Left ventricle myocardium inferior (tissue), 1 donor: Measurements from ENCODE around the gene KLHL29. TPM values are rescaled to one million over a fixed set of nuclear protein-coding genes. Genes with fewer than 3 reads are reported as not detected.
"Not testable (repeated sequence)": the region's sequence is repeated elsewhere in the genome, so short reads cannot be mapped to it uniquely, and the experiment has no call there.

ENCODE experiments used
- DNase-seq: peaks from one replicate; pipeline ENCODE4 v3.0.0-alpha.2; 2020
- H3K27ac ChIP-seq: fragments of 200-600 bp; replicated peaks from 2 replicates; pipeline ENCODE4 v1.8.0; 2021
- H3K27me3 ChIP-seq: fragments of 200-600 bp; 2 replicates; pipeline ENCODE4 v1.8.0; 2021; ENCODE audit warnings: low read depth
- H3K36me3 ChIP-seq: fragments of 200-600 bp; 2 replicates; pipeline ENCODE4 v1.8.0; 2021
- H3K4me1 ChIP-seq: fragments of 200-600 bp; 2 replicates; pipeline ENCODE4 v1.8.0; 2021
- H3K4me3 ChIP-seq: fragments of 200-600 bp; 2 replicates; pipeline ENCODE4 v1.8.0; 2021; ENCODE audit warnings: mild to moderate bottlenecking, moderate library complexity
- H3K9me3 ChIP-seq: fragments of 200-600 bp; replicated peaks from 2 replicates; pipeline ENCODE4 v1.8.0; 2021
- CTCF ChIP-seq: fragments of 200-600 bp; IDR thresholded peaks from 2 replicates; pipeline ENCODE4 v1.8.0; 2021; ENCODE audit warnings: antibody characterized with exemption, mild to moderate bottlenecking, borderline replicate concordance
- intact Hi-C: fragments of 100-400 bp; cut with micrococcal nuclease; formaldehyde crosslinking; loops from one replicate; pipeline ENCODE4 v1.11.0; 2022
- total RNA-seq: library from RNA; stranded (reverse); fragmentation: NEBNext Ultra II Directional; extraction: Animal tissue kit (Norgen Biotek cat#: 25700); gene quantifications from one replicate; pipeline ENCODE4 v1.2.1, GENCODE V29; 2021
- donor health status: DM: no; HTN: yes; CAD: no; lungs with severe emphysema.

KLHL29 gene
- total RNA-seq, 1 donor from 2014 or later = 1.1 TPM

DNA sequence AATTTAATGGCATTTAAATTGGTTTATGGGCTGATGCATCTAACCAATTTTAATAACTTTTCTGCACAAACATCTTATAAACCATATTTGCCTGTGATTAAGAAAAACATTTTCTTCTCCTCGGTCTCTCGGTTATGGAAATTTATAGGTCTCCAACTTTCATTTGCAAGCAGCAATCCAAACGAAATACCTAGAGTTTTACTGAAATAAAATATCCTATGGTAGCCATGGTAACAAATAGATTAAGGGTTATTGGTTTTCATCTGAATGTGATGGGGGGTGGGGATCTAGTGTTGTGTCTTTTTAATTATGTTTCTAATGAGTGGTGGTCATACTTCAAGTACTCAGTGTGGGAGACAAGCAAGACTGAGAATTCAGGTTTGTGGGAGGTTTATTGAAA is 2.9 kb downstream of the KLHL29 start:
- H3K27me3 ChIP-seq = peaks cover 95% of the 10 kb centered on the region
- no peak overlapping the region for H3K27ac ChIP-seq
- DNase-seq = no peak
- no peak for TF ChIP-seq CTCF
- H3K36me3 ChIP-seq = no peaks in the 10 kb centered on the region
- no peaks in the 10 kb centered on the region for H3K9me3 ChIP-seq
- peaks cover 19% of the 10 kb centered on the region for H3K4me1 ChIP-seq
- no peak overlapping the region for H3K4me3 ChIP-seq
- intact Hi-C loops = no loop called here

DNA sequence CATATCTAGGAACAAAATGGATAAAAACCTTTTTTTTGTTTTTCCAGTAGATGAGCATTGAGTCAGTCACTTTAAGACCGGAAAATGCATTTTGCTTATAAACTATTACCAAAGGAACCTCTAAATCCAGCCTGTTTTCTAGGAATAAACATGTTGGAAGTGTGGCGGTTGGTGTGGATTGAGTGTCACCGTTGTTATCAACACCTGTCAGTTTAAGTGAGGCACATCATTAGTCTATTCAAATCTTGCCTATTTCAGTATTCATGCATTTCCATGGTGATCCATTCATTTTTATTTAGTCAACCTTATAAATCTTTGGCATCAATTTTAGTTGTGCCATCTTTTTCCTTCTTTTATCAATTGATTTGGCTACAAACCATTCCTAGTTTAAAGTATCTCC is 3.3 kb downstream of the KLHL29 start:
- intact Hi-C loops = no loop called here
- Histone ChIP-seq H3K4me1 (peaks cover 19% of the 10 kb centered on the region), H3K27me3 (peaks cover 95% of the 10 kb centered on the region), H3K27ac (no peak overlapping the region), H3K36me3 (no peaks in the 10 kb centered on the region), H3K9me3 (no peaks in the 10 kb centered on the region), H3K4me3 (no peak overlapping the region)
- no peak for TF ChIP-seq CTCF
- no peak for DNase-seq

GRCh38 chr2:23388756-23389514 is 4.0 kb downstream of the KLHL29 start:
- Histone ChIP-seq H3K4me1 (peaks cover 19% of the 10 kb centered on the region), H3K27ac (no peak overlapping the region), H3K9me3 (no peaks in the 10 kb centered on the region), H3K36me3 (no peaks in the 10 kb centered on the region), H3K27me3 (peaks cover 95% of the 10 kb centered on the region), H3K4me3 (no peak overlapping the region)
- intact Hi-C loops = no loop called here
- TF ChIP-seq CTCF = no peak
- DNase-seq = no peak

DNA sequence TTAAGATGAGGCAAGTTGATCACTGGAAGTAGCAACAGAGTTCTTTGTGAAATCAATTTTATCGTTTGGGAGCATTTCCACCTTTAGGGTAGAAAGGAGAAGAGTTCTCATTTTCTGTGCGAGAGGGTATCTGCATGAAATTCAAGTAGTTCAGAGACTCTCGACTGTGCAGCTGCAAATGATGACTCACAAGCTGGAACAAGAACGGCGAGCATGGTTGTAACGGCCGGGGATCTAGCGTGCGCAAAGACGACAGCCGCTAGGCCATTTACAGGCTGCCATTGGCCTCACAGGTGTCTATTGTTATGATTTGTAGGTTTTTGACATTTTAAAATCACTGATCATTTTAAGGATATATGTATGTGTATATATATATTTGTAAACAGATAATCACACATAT is 5.2 kb downstream of the KLHL29 start:
- intact Hi-C loops = no loop called here
- no peak for TF ChIP-seq CTCF
- no peak for DNase-seq
- peaks cover 19% of the 10 kb centered on the region for H3K4me1 ChIP-seq
- H3K4me3 ChIP-seq = no peak overlapping the region
- no peaks in the 10 kb centered on the region for H3K9me3 ChIP-seq
- peaks cover 99% of the 10 kb centered on the region for H3K27me3 ChIP-seq
- H3K36me3 ChIP-seq = no peaks in the 10 kb centered on the region
- no peak overlapping the region for H3K27ac ChIP-seq

- H3K27ac ChIP-seq, intact Hi-C loops, H3K36me3 ChIP-seq, H3K4me3 ChIP-seq, H3K4me1 ChIP-seq, DNase-seq, H3K9me3 ChIP-seq: not testable (repeated sequence)
- H3K27me3 ChIP-seq = peaks cover 100% of the 10 kb centered on the region
These were observed 6.3 kb downstream of the KLHL29 start for GRCh38 chr2:23391237-23391736.

DNA sequence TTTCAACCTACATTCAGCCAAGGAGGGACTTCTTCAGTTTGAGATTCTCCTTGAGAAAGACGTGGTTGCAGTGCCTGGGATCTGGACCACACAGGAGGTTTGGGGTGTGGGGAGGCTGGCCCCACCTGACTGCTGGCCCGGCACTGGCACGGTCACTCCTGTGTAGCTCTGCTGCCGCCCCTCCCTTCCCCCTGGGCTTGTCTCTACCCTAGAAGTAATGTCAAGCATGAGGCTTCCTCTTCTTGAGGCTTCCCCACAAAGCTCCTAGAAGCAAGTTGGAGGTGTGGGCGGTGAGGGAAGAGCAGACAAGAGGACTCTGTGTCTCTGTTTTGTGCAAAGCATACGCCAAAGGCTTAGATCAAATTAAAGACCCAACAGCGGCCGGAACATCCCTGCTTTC is 8.7 kb downstream of the KLHL29 start:
- Histone ChIP-seq H3K27ac (no peak overlapping the region), H3K9me3 (no peaks in the 10 kb centered on the region), H3K4me1 (no peaks in the 10 kb centered on the region), H3K4me3 (no peak overlapping the region), H3K36me3 (no peaks in the 10 kb centered on the region), H3K27me3 (peaks cover 89% of the 10 kb centered on the region)
- no peak for TF ChIP-seq CTCF
- intact Hi-C loops = no loop called here
- no peak for DNase-seq
